ENCODE results near the gene IRAK1. TPM values are rescaled to one million over a fixed set of nuclear protein-coding genes. Genes with fewer than 3 reads are reported as not detected.
A peak's percentile ranks its signal among the peaks of the same experiment; 100 is the strongest.

Gene IRAK1
- polyA plus RNA-seq, 2 donors = 58.8 to 61.8 TPM

GRCh38 chrX:154056770-154057241 is 37.1 kb upstream of the IRAK1 start:
- Histone ChIP-seq H3K27me3 (ENCODE audit: control insufficient read depth in 1 of 2, insufficient read depth in 2 of 2, low read length in 2 of 2) (peaks cover 0 to 3% of the 10 kb centered on the region in 2 donors), H3K9me3 (ENCODE audit: control insufficient read depth in 2 of 2, insufficient read depth in 1 of 2, low read depth in 1 of 2, low read length in 1 of 2) (no peaks in the 10 kb centered on the region), H3K36me3 (ENCODE audit: control insufficient read depth in 2 of 2, insufficient read depth in 2 of 2, low read length in 1 of 2) (no peaks in the 10 kb centered on the region), H3K4me1 (ENCODE audit: control insufficient read depth in 2 of 2, insufficient read depth in 2 of 2, low read length in 1 of 2) (no peaks in the 10 kb centered on the region), H3K4me3 (ENCODE audit: low read depth in 1 of 2, low read length in 2 of 2) (no peak overlapping the region), H3K27ac (ENCODE audit: low read depth in 2 of 2, low read length in 1 of 2) (no peak overlapping the region)
- 49 to 55% methylated on average over 8 of the region's 8 CpGs for WGBS, 2 donors

GRCh38 chrX:154051201-154051810 is 31.6 kb upstream of the IRAK1 start:
- Histone ChIP-seq H3K36me3 (ENCODE audit: control insufficient read depth in 2 of 2, insufficient read depth in 2 of 2, low read length in 1 of 2) (no peaks in the 10 kb centered on the region), H3K27me3 (ENCODE audit: control insufficient read depth in 1 of 2, insufficient read depth in 2 of 2, low read length in 2 of 2) (no peaks in the 10 kb centered on the region), H3K4me1 (ENCODE audit: control insufficient read depth in 2 of 2, insufficient read depth in 2 of 2, low read length in 1 of 2) (peaks cover 6 to 9% of the 10 kb centered on the region in 2 donors), H3K4me3 (ENCODE audit: low read depth in 1 of 2, low read length in 2 of 2) (no peak overlapping the region), H3K9me3 (ENCODE audit: control insufficient read depth in 2 of 2, insufficient read depth in 1 of 2, low read depth in 1 of 2, low read length in 1 of 2) (no peaks in the 10 kb centered on the region), H3K27ac (ENCODE audit: low read depth in 2 of 2, low read length in 1 of 2) (no peak overlapping the region)
- 24 to 30% methylated on average over 8 of the region's 8 CpGs for WGBS, 2 donors

- Histone ChIP-seq H3K9me3 (ENCODE audit: control insufficient read depth in 2 of 2, insufficient read depth in 1 of 2, low read depth in 1 of 2, low read length in 1 of 2) (no peaks in the 10 kb centered on the region), H3K27ac (ENCODE audit: low read depth in 2 of 2, low read length in 1 of 2) (peak overlapping the region in 1 of 2 donors; percentile 26), H3K27me3 (ENCODE audit: control insufficient read depth in 1 of 2, insufficient read depth in 2 of 2, low read length in 2 of 2) (no peaks in the 10 kb centered on the region), H3K4me1 (ENCODE audit: control insufficient read depth in 2 of 2, insufficient read depth in 2 of 2, low read length in 1 of 2) (peaks cover 6 to 11% of the 10 kb centered on the region in 2 donors), H3K4me3 (ENCODE audit: low read depth in 1 of 2, low read length in 2 of 2) (no peak overlapping the region), H3K36me3 (ENCODE audit: control insufficient read depth in 2 of 2, insufficient read depth in 2 of 2, low read length in 1 of 2) (no peaks in the 10 kb centered on the region)
- WGBS, 2 donors = 52 to 58% methylated on average over 7 of the region's 7 CpGs
These were observed 30.4 kb upstream of the IRAK1 start for GRCh38 chrX:154050113-154050495.

- Histone ChIP-seq H3K27ac (ENCODE audit: low read depth in 2 of 2, low read length in 1 of 2) (peak overlapping the region in 1 of 2 donors; percentile 33), H3K4me3 (ENCODE audit: low read depth in 1 of 2, low read length in 2 of 2) (no peak overlapping the region), H3K4me1 (ENCODE audit: control insufficient read depth in 2 of 2, insufficient read depth in 2 of 2, low read length in 1 of 2) (peaks cover 6 to 11% of the 10 kb centered on the region in 2 donors), H3K36me3 (ENCODE audit: control insufficient read depth in 2 of 2, insufficient read depth in 2 of 2, low read length in 1 of 2) (no peaks in the 10 kb centered on the region), H3K27me3 (ENCODE audit: control insufficient read depth in 1 of 2, insufficient read depth in 2 of 2, low read length in 2 of 2) (no peaks in the 10 kb centered on the region), H3K9me3 (ENCODE audit: control insufficient read depth in 2 of 2, insufficient read depth in 1 of 2, low read depth in 1 of 2, low read length in 1 of 2) (no peaks in the 10 kb centered on the region)
- 42 to 55% methylated on average over 13 of the region's 13 CpGs for WGBS, 2 donors
These were observed 29.8 kb upstream of the IRAK1 start for GRCh38 chrX:154049209-154050112.

GRCh38 chrX:154048398-154048797 is 28.7 kb upstream of the IRAK1 start:
- H3K4me1 ChIP-seq (ENCODE audit: control insufficient read depth in 2 of 2, insufficient read depth in 2 of 2, low read length in 1 of 2) = peaks cover 6 to 11% of the 10 kb centered on the region in 2 donors
- H3K27ac ChIP-seq (ENCODE audit: low read depth in 2 of 2, low read length in 1 of 2) = peak overlapping the region in 1 of 2 donors; percentile 44
- H3K4me3 ChIP-seq (ENCODE audit: low read depth in 1 of 2, low read length in 2 of 2) = no peak overlapping the region
- WGBS, 2 donors = 84 to 90% methylated on average over 11 of the region's 11 CpGs
- no peaks in the 10 kb centered on the region for H3K36me3 ChIP-seq (ENCODE audit: control insufficient read depth in 2 of 2, insufficient read depth in 2 of 2, low read length in 1 of 2)
- no peaks in the 10 kb centered on the region for H3K9me3 ChIP-seq (ENCODE audit: control insufficient read depth in 2 of 2, insufficient read depth in 1 of 2, low read depth in 1 of 2, low read length in 1 of 2)
- no peaks in the 10 kb centered on the region for H3K27me3 ChIP-seq (ENCODE audit: control insufficient read depth in 1 of 2, insufficient read depth in 2 of 2, low read length in 2 of 2)

GRCh38 chrX:154046940-154047610 is 27.4 kb upstream of the IRAK1 start:
- Histone ChIP-seq H3K9me3 (ENCODE audit: control insufficient read depth in 2 of 2, insufficient read depth in 1 of 2, low read depth in 1 of 2, low read length in 1 of 2) (no peaks in the 10 kb centered on the region), H3K27me3 (ENCODE audit: control insufficient read depth in 1 of 2, insufficient read depth in 2 of 2, low read length in 2 of 2) (no peaks in the 10 kb centered on the region), H3K36me3 (ENCODE audit: control insufficient read depth in 2 of 2, insufficient read depth in 2 of 2, low read length in 1 of 2) (no peaks in the 10 kb centered on the region), H3K4me3 (ENCODE audit: low read depth in 1 of 2, low read length in 2 of 2) (no peak overlapping the region), H3K4me1 (ENCODE audit: control insufficient read depth in 2 of 2, insufficient read depth in 2 of 2, low read length in 1 of 2) (peaks cover 6 to 11% of the 10 kb centered on the region in 2 donors), H3K27ac (ENCODE audit: low read depth in 2 of 2, low read length in 1 of 2) (peak overlapping the region in 1 of 2 donors; percentile 39)
- 39 to 56% methylated on average over 4 of the region's 4 CpGs for WGBS, 2 donors

GRCh38 chrX:154046031-154046781 is 26.5 kb upstream of the IRAK1 start:
- H3K9me3 ChIP-seq (ENCODE audit: control insufficient read depth in 2 of 2, insufficient read depth in 1 of 2, low read depth in 1 of 2, low read length in 1 of 2) = no peaks in the 10 kb centered on the region
- H3K36me3 ChIP-seq (ENCODE audit: control insufficient read depth in 2 of 2, insufficient read depth in 2 of 2, low read length in 1 of 2) = no peaks in the 10 kb centered on the region
- 25 to 31% methylated on average over 10 of the region's 10 CpGs for WGBS, 2 donors
- peaks cover 6 to 11% of the 10 kb centered on the region in 2 donors for H3K4me1 ChIP-seq (ENCODE audit: control insufficient read depth in 2 of 2, insufficient read depth in 2 of 2, low read length in 1 of 2)
- peak overlapping the region; percentile 39 to 73 for H3K27ac ChIP-seq (ENCODE audit: low read depth in 2 of 2, low read length in 1 of 2)
- no peak overlapping the region for H3K4me3 ChIP-seq (ENCODE audit: low read depth in 1 of 2, low read length in 2 of 2)
- no peaks in the 10 kb centered on the region for H3K27me3 ChIP-seq (ENCODE audit: control insufficient read depth in 1 of 2, insufficient read depth in 2 of 2, low read length in 2 of 2)

GRCh38 chrX:154044091-154044490 is 24.4 kb upstream of the IRAK1 start:
- Histone ChIP-seq H3K27me3 (ENCODE audit: control insufficient read depth in 1 of 2, insufficient read depth in 2 of 2, low read length in 2 of 2) (no peaks in the 10 kb centered on the region), H3K9me3 (ENCODE audit: control insufficient read depth in 2 of 2, insufficient read depth in 1 of 2, low read depth in 1 of 2, low read length in 1 of 2) (no peaks in the 10 kb centered on the region), H3K27ac (ENCODE audit: low read depth in 2 of 2, low read length in 1 of 2) (no peak overlapping the region), H3K36me3 (ENCODE audit: control insufficient read depth in 2 of 2, insufficient read depth in 2 of 2, low read length in 1 of 2) (no peaks in the 10 kb centered on the region), H3K4me3 (ENCODE audit: low read depth in 1 of 2, low read length in 2 of 2) (no peak overlapping the region), H3K4me1 (ENCODE audit: control insufficient read depth in 2 of 2, insufficient read depth in 2 of 2, low read length in 1 of 2) (peaks cover 0 to 7% of the 10 kb centered on the region in 2 donors)
- 84 to 87% methylated on average over 6 of the region's 6 CpGs for WGBS, 2 donors

Measured in esophagus (tissue), 2 donors.